Fibroblast of lung (primary cell): ENCODE measurements around the gene EDN2. TPM values are rescaled to one million over a fixed set of nuclear protein-coding genes. Genes with fewer than 3 reads are reported as not detected.

ENCODE experiments used
- DNase-seq, 2 donors: peaks; one replicate each; pipeline versions ENCODE4 v3.0.0 to v3.0.0-alpha.2; 2010; ENCODE audit warnings: low read depth in 2 of 2
- H2AFZ ChIP-seq: 2 replicates; pipeline ENCODE4 v1.5.1; 2012; ENCODE audit warnings: low read length, control low read depth, inconsistent platforms
- H3K27ac ChIP-seq: 2 replicates; pipeline ENCODE4 v1.5.1; 2011; ENCODE audit warnings: low read length, control low read depth; ENCODE audit not compliant: insufficient read depth
- H3K27me3 ChIP-seq: 2 replicates; pipeline ENCODE4 v1.5.1; 2011; ENCODE audit warnings: mild to moderate bottlenecking, low read length; ENCODE audit not compliant: control insufficient read depth, insufficient read depth
- H3K36me3 ChIP-seq: 2 replicates; pipeline ENCODE4 v1.5.1; 2011; ENCODE audit warnings: low read length; ENCODE audit not compliant: control insufficient read depth, insufficient read depth
- H3K4me1 ChIP-seq: 2 replicates; pipeline ENCODE4 v1.5.1; 2011; ENCODE audit warnings: low read length; ENCODE audit not compliant: control insufficient read depth, insufficient read depth; ENCODE audit errors: extremely low read depth
- H3K4me2 ChIP-seq: 2 replicates; pipeline ENCODE4 v1.5.1; 2011; ENCODE audit warnings: low read length, control low read depth; ENCODE audit not compliant: insufficient read depth; ENCODE audit errors: extremely low read depth
- H3K4me3 ChIP-seq, 4 experiments: fragments of 200-600 bp in 1 of 4; sonication (generic) in 1 of 4; replicated peaks in 1 of 4; 2 replicates each; pipeline ENCODE4 v1.5.1; 2011 to 2016; ENCODE audit warnings: low read length in 4 of 4, low read depth in 3 of 4, mild to moderate bottlenecking in 3 of 4, control low read depth in 2 of 4, inconsistent platforms in 1 of 4, mixed read lengths in 1 of 4; ENCODE audit not compliant: insufficient read depth in 1 of 4; ENCODE audit errors: control extremely low read depth in 1 of 4
- H3K79me2 ChIP-seq: 2 replicates; pipeline ENCODE4 v1.5.1; 2012; ENCODE audit warnings: mild to moderate bottlenecking, low read length, inconsistent platforms; ENCODE audit not compliant: control insufficient read depth, insufficient read depth
- H3K9ac ChIP-seq: 2 replicates; pipeline ENCODE4 v1.5.1; 2011; ENCODE audit warnings: mild to moderate bottlenecking, low read length, control low read depth; ENCODE audit not compliant: insufficient read depth
- H3K9me3 ChIP-seq: 2 replicates; pipeline ENCODE4 v1.5.1; 2012; ENCODE audit warnings: low read depth, low read length; ENCODE audit not compliant: control insufficient read depth, insufficient read depth
- H4K20me1 ChIP-seq: 2 replicates; pipeline ENCODE4 v1.5.1; 2011; ENCODE audit warnings: low read length; ENCODE audit not compliant: control insufficient read depth, insufficient read depth; ENCODE audit errors: extremely low read depth
- EZH2 ChIP-seq: IDR thresholded peaks from 2 replicates; pipeline ENCODE4 v1.5.1; 2012; ENCODE audit warnings: low read length, control low read depth, mild to moderate bottlenecking; ENCODE audit errors: missing control alignments
- polyA plus RNA-seq, 2 donors: library from polyadenylated mRNA; depleted of rRNA in 1 of 2; stranded (reverse) in 1 of 2; unstranded in 1 of 2; fragments of >200 nt; gene quantifications; 2 replicates each; pipeline ENCODE4 v1.2.1, GENCODE V29; 2011 to 2012; ENCODE audit warnings: missing spikeins in 1 of 2
- total RNA-seq: library from RNA; depleted of rRNA; stranded (reverse); fragments of >200 nt; gene quantifications from 2 replicates; pipeline ENCODE4 v1.2.1, GENCODE V29; 2014
- TF ChIP-seq, protein P1 (sequence below), 2 donors: IDR thresholded peaks in 1 of 2; conservative IDR thresholded peaks in 1 of 2; 1 replicate in 1 of 2; 2 replicates in 1 of 2; pipeline ENCODE4 v1.5.1; 2011 to 2012; ENCODE audit warnings: low read length in 2 of 2, control low read depth in 1 of 2, inconsistent platforms in 1 of 2, low read depth in 1 of 2, mild to moderate bottlenecking in 1 of 2

The EDN2 gene
- total and polyA plus RNA-seq, 2 donors (not counting 1 experiment from before 2014, with no cell fraction given), result not detected

DNA sequence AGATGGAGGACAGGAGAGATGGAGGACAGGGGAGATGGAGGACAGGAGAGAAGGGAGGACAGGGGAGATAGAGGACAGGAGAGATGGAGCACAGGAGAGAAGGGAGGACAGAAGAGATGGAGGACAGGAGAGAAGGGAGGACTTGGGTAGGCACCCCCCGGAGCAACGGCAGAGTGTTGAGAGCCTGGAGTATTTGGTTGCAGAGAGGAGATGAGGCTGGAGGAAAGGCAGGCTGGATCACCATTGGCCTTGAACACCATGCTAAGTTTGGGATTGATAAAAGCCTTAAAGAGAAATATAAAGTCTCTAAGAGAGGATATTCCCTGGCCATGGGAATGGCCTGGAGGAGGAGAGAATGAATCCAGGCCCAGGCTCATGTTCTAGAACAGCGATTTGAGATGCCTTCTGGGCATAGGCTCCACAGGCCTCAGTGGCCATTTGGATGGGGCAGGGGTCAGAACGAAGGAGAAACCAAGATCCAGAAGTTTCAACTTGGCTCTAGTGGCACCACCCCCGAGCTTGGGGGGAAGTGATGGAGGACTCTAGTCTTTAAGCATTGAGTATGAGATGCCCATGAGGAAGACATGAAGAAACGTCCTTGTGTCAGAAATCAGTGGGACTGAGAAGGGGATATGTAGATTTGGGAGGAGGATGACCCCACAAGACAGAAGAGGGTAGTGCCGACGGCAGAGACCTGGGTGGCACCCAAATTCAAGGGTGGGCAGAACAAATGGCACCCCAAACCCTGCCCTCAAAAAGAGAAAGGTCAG, 47.9 kb upstream of the EDN2 start:
- H3K36me3 ChIP-seq, result no peaks in the 10 kb centered on the region
- no peak overlapping the region for H3K4me2 ChIP-seq
- H3K79me2 ChIP-seq, result no peaks in the 10 kb centered on the region
- no peak overlapping the region for H2AFZ ChIP-seq
- H3K9ac ChIP-seq, result no peak overlapping the region
- no peaks in the 10 kb centered on the region for H3K27me3 ChIP-seq
- H3K27ac ChIP-seq, result no peak overlapping the region
- H3K4me3 ChIP-seq, result no peak overlapping the region
- DNase-seq, result no peak
- peaks cover 2% of the 10 kb centered on the region for H3K4me1 ChIP-seq
- no peaks in the 10 kb centered on the region for H4K20me1 ChIP-seq
- TF ChIP-seq, protein P1, sequence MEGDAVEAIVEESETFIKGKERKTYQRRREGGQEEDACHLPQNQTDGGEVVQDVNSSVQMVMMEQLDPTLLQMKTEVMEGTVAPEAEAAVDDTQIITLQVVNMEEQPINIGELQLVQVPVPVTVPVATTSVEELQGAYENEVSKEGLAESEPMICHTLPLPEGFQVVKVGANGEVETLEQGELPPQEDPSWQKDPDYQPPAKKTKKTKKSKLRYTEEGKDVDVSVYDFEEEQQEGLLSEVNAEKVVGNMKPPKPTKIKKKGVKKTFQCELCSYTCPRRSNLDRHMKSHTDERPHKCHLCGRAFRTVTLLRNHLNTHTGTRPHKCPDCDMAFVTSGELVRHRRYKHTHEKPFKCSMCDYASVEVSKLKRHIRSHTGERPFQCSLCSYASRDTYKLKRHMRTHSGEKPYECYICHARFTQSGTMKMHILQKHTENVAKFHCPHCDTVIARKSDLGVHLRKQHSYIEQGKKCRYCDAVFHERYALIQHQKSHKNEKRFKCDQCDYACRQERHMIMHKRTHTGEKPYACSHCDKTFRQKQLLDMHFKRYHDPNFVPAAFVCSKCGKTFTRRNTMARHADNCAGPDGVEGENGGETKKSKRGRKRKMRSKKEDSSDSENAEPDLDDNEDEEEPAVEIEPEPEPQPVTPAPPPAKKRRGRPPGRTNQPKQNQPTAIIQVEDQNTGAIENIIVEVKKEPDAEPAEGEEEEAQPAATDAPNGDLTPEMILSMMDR (conservative IDR thresholded peaks at IDR 0.05 in 1 of 2, IDR thresholded peaks at IDR 0.05 in 1 of 2; ENCODE audit: low read depth in 1 of 2, low read length in 2 of 2), result no peak
- TF ChIP-seq EZH2, result no peak
- no peaks in the 10 kb centered on the region for H3K9me3 ChIP-seq

DNA sequence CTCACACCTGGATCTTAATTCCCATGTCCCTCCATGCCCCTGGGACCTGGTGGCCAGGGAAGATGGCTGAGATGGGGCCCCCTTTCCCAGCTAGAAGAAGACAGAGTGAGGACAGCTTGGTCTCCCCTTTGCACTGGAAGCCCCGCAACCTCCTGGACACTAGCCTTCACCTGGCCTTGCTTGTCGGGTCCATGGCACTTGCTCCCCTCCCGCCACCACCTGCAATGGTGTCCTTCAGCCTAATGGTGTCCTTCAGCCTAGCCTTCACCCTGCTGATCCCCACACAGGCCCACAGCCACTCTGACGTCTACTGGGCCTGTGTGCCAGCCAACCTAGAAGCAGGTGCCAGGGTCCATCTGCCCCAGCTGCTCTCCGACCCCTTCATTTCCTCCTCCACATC, 45.9 kb upstream of the EDN2 start:
- no peaks in the 10 kb centered on the region for H3K4me1 ChIP-seq
- no peak overlapping the region for H3K4me3 ChIP-seq
- H3K9me3 ChIP-seq, result no peaks in the 10 kb centered on the region
- no peaks in the 10 kb centered on the region for H3K79me2 ChIP-seq
- no peak for DNase-seq
- no peak overlapping the region for H3K9ac ChIP-seq
- H3K4me2 ChIP-seq, result no peak overlapping the region
- TF ChIP-seq, protein P1 (conservative IDR thresholded peaks at IDR 0.05 in 1 of 2, IDR thresholded peaks at IDR 0.05 in 1 of 2; ENCODE audit: low read depth in 1 of 2, low read length in 2 of 2), result no peak
- TF ChIP-seq EZH2, result no peak
- H4K20me1 ChIP-seq, result no peaks in the 10 kb centered on the region
- H2AFZ ChIP-seq, result no peak overlapping the region
- H3K27me3 ChIP-seq, result no peaks in the 10 kb centered on the region
- no peak overlapping the region for H3K27ac ChIP-seq
- H3K36me3 ChIP-seq, result no peaks in the 10 kb centered on the region

DNA sequence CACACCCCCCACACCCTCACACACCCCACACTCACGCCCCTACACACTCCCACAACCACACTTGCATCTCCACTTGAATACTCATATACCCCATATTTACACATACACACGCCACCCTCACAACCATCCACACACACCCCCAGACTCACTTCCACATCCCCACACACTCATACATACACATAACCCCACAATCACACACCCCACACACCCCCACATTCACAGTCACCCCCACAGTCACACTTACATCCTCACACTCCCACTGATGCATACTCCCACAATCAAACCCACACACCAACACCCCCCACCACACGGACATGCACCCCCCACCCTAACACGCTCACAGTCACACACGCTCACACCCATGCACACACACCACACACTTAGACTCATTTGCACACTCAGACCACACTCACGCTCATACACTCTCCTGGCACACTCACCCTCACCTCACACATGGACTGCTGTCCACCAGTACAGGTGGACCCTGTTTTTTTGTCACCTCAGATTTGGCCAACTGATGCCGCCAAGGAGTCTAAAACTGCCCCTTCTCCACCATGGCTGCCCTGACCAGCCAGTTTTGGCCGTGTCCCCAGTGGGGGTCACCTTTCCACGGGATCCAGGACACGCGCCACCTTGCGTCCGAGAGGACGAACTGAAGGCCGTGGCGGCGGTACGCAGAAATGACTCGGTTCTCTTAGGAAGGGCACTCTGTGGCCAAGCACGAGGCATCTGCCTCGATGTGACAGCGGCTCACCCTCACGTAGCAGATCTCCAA, 45.3 kb upstream of the EDN2 start:
- H2AFZ ChIP-seq, result no peak overlapping the region
- no peak overlapping the region for H3K4me2 ChIP-seq
- no peak for TF ChIP-seq EZH2
- TF ChIP-seq, protein P1 (conservative IDR thresholded peaks at IDR 0.05 in 1 of 2, IDR thresholded peaks at IDR 0.05 in 1 of 2; ENCODE audit: low read depth in 1 of 2, low read length in 2 of 2), result no peak
- no peak overlapping the region for H3K27ac ChIP-seq
- no peaks in the 10 kb centered on the region for H3K4me1 ChIP-seq
- DNase-seq, result no peak
- no peaks in the 10 kb centered on the region for H3K79me2 ChIP-seq
- H3K36me3 ChIP-seq, result no peaks in the 10 kb centered on the region
- H3K9me3 ChIP-seq, result no peaks in the 10 kb centered on the region
- H4K20me1 ChIP-seq, result no peaks in the 10 kb centered on the region
- no peaks in the 10 kb centered on the region for H3K27me3 ChIP-seq
- no peak overlapping the region for H3K4me3 ChIP-seq
- no peak overlapping the region for H3K9ac ChIP-seq
